Activated CD4-positive, alpha-beta T cell treated with anti-CD3 and anti-CD28 coated beads, Interleukin-2, amount 10 ng/mL, durations not matched to agents 24 days and 14 days (primary cell): Measurements from ENCODE around the gene USP54. TPM values are rescaled to one million over a fixed set of nuclear protein-coding genes. Genes with fewer than 3 reads are reported as not detected.

Experiments
- DNase-seq: peaks from one replicate; pipeline ENCODE4 v3.0.0; 2022
- H3K27ac Mint-ChIP-seq: one replicate; pipeline ENCODE4 v1.8.0; 2022; ENCODE audit warnings: mild to moderate bottlenecking, mixed read lengths
- H3K27me3 Mint-ChIP-seq: one replicate; pipeline ENCODE4 v1.8.0; 2022; ENCODE audit warnings: mixed read lengths
- H3K36me3 Mint-ChIP-seq: one replicate; pipeline ENCODE4 v1.8.0; 2022; ENCODE audit warnings: low read depth, mild to moderate bottlenecking, mixed read lengths
- H3K4me1 Mint-ChIP-seq: one replicate; pipeline ENCODE4 v1.8.0; 2021; ENCODE audit warnings: mixed read lengths
- H3K4me3 Mint-ChIP-seq: one replicate; pipeline ENCODE4 v1.8.0; 2022; ENCODE audit warnings: mild to moderate bottlenecking, moderate library complexity, mixed read lengths
- H3K9me3 Mint-ChIP-seq: one replicate; pipeline ENCODE4 v1.8.0; 2021; ENCODE audit warnings: mixed read lengths
- intact Hi-C: fragments of 100-400 bp; cut with micrococcal nuclease; formaldehyde crosslinking; loops from one replicate; pipeline ENCODE4 v1.15.1; 2023
- total RNA-seq: library from RNA; stranded (reverse); gene quantifications from 2 replicates; pipeline ENCODE4 v1.2.3, GENCODE V29; 2022

USP54 gene
- total RNA-seq, 1 donor from 2014 or later = 7.8 TPM

GRCh38 chr10:73534857-73535256 is 56.3 kb downstream of the USP54 start:
- intact Hi-C loops = no loop called here
- H3K27ac Mint-ChIP-seq = no peak overlapping the region
- peaks cover 11% of the 10 kb centered on the region for H3K4me1 Mint-ChIP-seq

GRCh38 chr10:73529089-73529832 is 61.9 kb downstream of the USP54 start:
- no peaks in the 10 kb centered on the region for H3K9me3 Mint-ChIP-seq
- intact Hi-C loops = loop anchor here (1.0 kb wide), 1 partner anchor 115 kb away; no protein-coding TSS in a partner anchor
- H3K36me3 Mint-ChIP-seq = no peaks in the 10 kb centered on the region
- H3K4me1 Mint-ChIP-seq = no peaks in the 10 kb centered on the region
- H3K27ac Mint-ChIP-seq = no peak overlapping the region
- H3K27me3 Mint-ChIP-seq = no peaks in the 10 kb centered on the region
- DNase-seq = peak; percentile 88
- H3K4me3 Mint-ChIP-seq = no peak overlapping the region

More at GRCh38 chr10:73534857-73535256, 56.3 kb downstream of the USP54 start:
- Mint-ChIP-seq H3K4me3 (no peak overlapping the region), H3K9me3 (no peaks in the 10 kb centered on the region), H3K27me3 (peaks cover 2% of the 10 kb centered on the region), H3K36me3 (no peaks in the 10 kb centered on the region)
- DNase-seq = no peak

- no peak for DNase-seq
- Mint-ChIP-seq H3K27me3 (no peaks in the 10 kb centered on the region), H3K9me3 (no peaks in the 10 kb centered on the region), H3K27ac (no peak overlapping the region), H3K4me3 (no peak overlapping the region), H3K36me3 (no peaks in the 10 kb centered on the region), H3K4me1 (peaks cover 2% of the 10 kb centered on the region)
- intact Hi-C loops = no loop called here
Measured at GRCh38 chr10:73522263-73522662, 68.9 kb downstream of the USP54 start.

GRCh38 chr10:73519336-73519735 is 71.8 kb downstream of the USP54 start:
- Mint-ChIP-seq H3K27ac (no peak overlapping the region), H3K36me3 (no peaks in the 10 kb centered on the region), H3K4me1 (peaks cover 5% of the 10 kb centered on the region), H3K4me3 (no peak overlapping the region), H3K9me3 (no peaks in the 10 kb centered on the region), H3K27me3 (no peaks in the 10 kb centered on the region)
- intact Hi-C loops = no loop called here
- DNase-seq = no peak

GRCh38 chr10:73517166-73517888 is 73.8 kb downstream of the USP54 start:
- no peak for DNase-seq
- Mint-ChIP-seq H3K4me1 (peaks cover 5% of the 10 kb centered on the region), H3K9me3 (no peaks in the 10 kb centered on the region), H3K27me3 (no peaks in the 10 kb centered on the region), H3K27ac (no peak overlapping the region), H3K4me3 (no peak overlapping the region), H3K36me3 (no peaks in the 10 kb centered on the region)
- intact Hi-C loops = no loop called here

GRCh38 chr10:73512207-73512743 is 78.9 kb downstream of the USP54 start:
- H3K4me3 Mint-ChIP-seq = no peak overlapping the region
- H3K27ac Mint-ChIP-seq = no peak overlapping the region
- no peak for DNase-seq
- no peaks in the 10 kb centered on the region for H3K9me3 Mint-ChIP-seq
- H3K27me3 Mint-ChIP-seq = no peaks in the 10 kb centered on the region
- H3K36me3 Mint-ChIP-seq = no peaks in the 10 kb centered on the region
- H3K4me1 Mint-ChIP-seq = peaks cover 2% of the 10 kb centered on the region
- intact Hi-C loops = no loop called here

GRCh38 chr10:73509695-73510094 is 81.4 kb downstream of the USP54 start:
- intact Hi-C loops = no loop called here

GRCh38 chr10:73506491-73506890 is 84.7 kb downstream of the USP54 start:
- intact Hi-C loops = no loop called here
- Mint-ChIP-seq H3K9me3 (no peaks in the 10 kb centered on the region), H3K36me3 (peaks cover 20% of the 10 kb centered on the region), H3K27me3 (no peaks in the 10 kb centered on the region), H3K4me1 (peaks cover 6% of the 10 kb centered on the region), H3K4me3 (no peak overlapping the region), H3K27ac (no peak overlapping the region)
- DNase-seq = no peak

More at GRCh38 chr10:73509695-73510094, 81.4 kb downstream of the USP54 start:
- Mint-ChIP-seq H3K4me1 (no peaks in the 10 kb centered on the region), H3K27me3 (no peaks in the 10 kb centered on the region), H3K36me3 (peaks cover 4% of the 10 kb centered on the region), H3K4me3 (no peak overlapping the region), H3K9me3 (no peaks in the 10 kb centered on the region), H3K27ac (no peak overlapping the region)
- DNase-seq = no peak

- no peaks in the 10 kb centered on the region for H3K9me3 Mint-ChIP-seq
- no peak overlapping the region for H3K27ac Mint-ChIP-seq
- H3K4me3 Mint-ChIP-seq = no peak overlapping the region
- DNase-seq = no peak
- intact Hi-C loops = no loop called here
- H3K27me3 Mint-ChIP-seq = no peaks in the 10 kb centered on the region
- H3K36me3 Mint-ChIP-seq = peaks cover 22% of the 10 kb centered on the region
- peaks cover 10% of the 10 kb centered on the region for H3K4me1 Mint-ChIP-seq
Measured at GRCh38 chr10:73506074-73506473, 85.1 kb downstream of the USP54 start.

GRCh38 chr10:73503037-73503436 is 88.1 kb downstream of the USP54 start:
- no peak overlapping the region for H3K4me3 Mint-ChIP-seq
- intact Hi-C loops = no loop called here
- no peak for DNase-seq
- H3K27ac Mint-ChIP-seq = no peak overlapping the region
- peaks cover 23% of the 10 kb centered on the region for H3K36me3 Mint-ChIP-seq
- no peaks in the 10 kb centered on the region for H3K27me3 Mint-ChIP-seq
- H3K4me1 Mint-ChIP-seq = peaks cover 12% of the 10 kb centered on the region
- H3K9me3 Mint-ChIP-seq = no peaks in the 10 kb centered on the region

GRCh38 chr10:73501651-73502050 is 89.5 kb downstream of the USP54 start:
- H3K9me3 Mint-ChIP-seq = no peaks in the 10 kb centered on the region
- peak overlapping the region; percentile 42 for H3K27ac Mint-ChIP-seq
- no peak overlapping the region for H3K4me3 Mint-ChIP-seq
- no peaks in the 10 kb centered on the region for H3K27me3 Mint-ChIP-seq
- no peak for DNase-seq
- intact Hi-C loops = no loop called here
- peaks cover 26% of the 10 kb centered on the region for H3K36me3 Mint-ChIP-seq
- H3K4me1 Mint-ChIP-seq = peaks cover 19% of the 10 kb centered on the region

GRCh38 chr10:73497623-73498022 is 93.5 kb downstream of the USP54 start:
- H3K36me3 Mint-ChIP-seq = peaks cover 24% of the 10 kb centered on the region
- peaks cover 43% of the 10 kb centered on the region for H3K4me1 Mint-ChIP-seq
- H3K27me3 Mint-ChIP-seq = no peaks in the 10 kb centered on the region
- no peak for DNase-seq
- no peak overlapping the region for H3K4me3 Mint-ChIP-seq
- intact Hi-C loops = no loop called here
- H3K9me3 Mint-ChIP-seq = no peaks in the 10 kb centered on the region
- no peak overlapping the region for H3K27ac Mint-ChIP-seq

- no peaks in the 10 kb centered on the region for H3K9me3 Mint-ChIP-seq
- H3K4me1 Mint-ChIP-seq = peaks cover 38% of the 10 kb centered on the region
- intact Hi-C loops = loop anchor here (1.0 kb wide), 8 partner anchors 16 to 286 kb away; partner anchors contain the start of genes ANXA7, CFAP70, CHCHD1 and DNAJC9
- DNase-seq = peak; percentile 93
- H3K36me3 Mint-ChIP-seq = peaks cover 20% of the 10 kb centered on the region
- peak within 1 kb of the TSS; percentile 99 for H3K27ac Mint-ChIP-seq
- H3K4me3 Mint-ChIP-seq = peak within 1 kb of the TSS; percentile 99
- H3K27me3 Mint-ChIP-seq = no peaks in the 10 kb centered on the region
Measured at GRCh38 chr10:73495884-73496674, 95.1 kb downstream of the USP54 start, which contains the start of gene PPP3CB. Gene PPP3CB, minus strand, starts transcription at chr10:73496024. Its CDS starts 135 bp downstream, at chr10:73495889.
